Astrocyte (in vitro differentiated cells and primary cell): ENCODE results near the gene PLXDC2.

Source experiments
- CTCF ChIP-seq: IDR thresholded peaks from 2 replicates; pipeline ENCODE4 v1.5.1; 2011; ENCODE audit warnings: low read depth, mild to moderate bottlenecking, inconsistent platforms, low read length, moderate library complexity; ENCODE audit not compliant: insufficient read depth
- EZH2 ChIP-seq: IDR thresholded peaks from 2 replicates; pipeline ENCODE4 v1.6.1; 2012; ENCODE audit warnings: mild to moderate bottlenecking, low read length, inconsistent platforms; ENCODE audit not compliant: insufficient read depth

- TF ChIP-seq CTCF (no peak), EZH2 (no peak)
Observed at GRCh38 chr10:19845503-19846368, 29.5 kb downstream of the PLXDC2 start.
